IMR-90 (cell line): ENCODE data around the gene ZNF415. TPM values are rescaled to one million over a fixed set of nuclear protein-coding genes. Genes with fewer than 3 reads are reported as not detected.

Experiments
- ATAC-seq: fragments of 200-7000 bp; cut with Tn5 transposase; 2 replicates; pipeline ENCODE4 v1.9.1; 2020; ENCODE audit warnings: low read depth, mild to moderate bottlenecking, moderate library complexity
- BruUV-seq: library from RNA; stranded (reverse); fragments of 400-500 nt; replicated peaks from 2 replicates; lab custom pipeline; 2021; lab: Mats Ljungman, UMichigan
- CTCF ChIA-PET: fragments of 300-600 bp; formaldehyde crosslinking; extraction: SDS; loops from one replicate; lab custom pipeline; 2021; ENCODE audit warnings: antibody characterized with exemption; lab: Yijun Ruan, JAX
- POLR2A ChIA-PET: fragments of 300-600 bp; sonication (Branson Sonifier 250); formaldehyde crosslinking; loops from one replicate; lab custom pipeline; 2022; ENCODE audit warnings: antibody characterized with exemption; ENCODE audit not compliant: unreplicated experiment; lab: Charles Lee
- DNase-seq: peaks from one replicate; pipeline ENCODE4 v3.0.0; 2013
- H2AFZ ChIP-seq: replicated peaks from 2 replicates; pipeline ENCODE3; 2013; ENCODE audit warnings: low read length, mild to moderate bottlenecking; ENCODE audit not compliant: poor library complexity
- H2AK5ac ChIP-seq: 2 replicates; pipeline ENCODE4 v1.6.1; 2013; ENCODE audit warnings: low read depth, low read length, inconsistent platforms
- H2AK9ac ChIP-seq: replicated peaks from 2 replicates; pipeline ENCODE3; 2013; ENCODE audit warnings: mild to moderate bottlenecking, low read depth, low read length, moderate library complexity; ENCODE audit not compliant: poor library complexity
- H2BK120ac ChIP-seq: 2 replicates; pipeline ENCODE4 v1.6.1; 2013; ENCODE audit warnings: low read depth, low read length, inconsistent platforms
- H2BK15ac ChIP-seq: 3 replicates; pipeline ENCODE4 v1.6.1; 2013; ENCODE audit warnings: low read depth, low read length, inconsistent platforms
- H2BK20ac ChIP-seq: 2 replicates; pipeline ENCODE4 v1.6.1; 2013; ENCODE audit warnings: low read depth, mild to moderate bottlenecking, inconsistent platforms, low read length, moderate library complexity
- H2BK5ac ChIP-seq: 2 replicates; pipeline ENCODE4 v1.6.1; 2013; ENCODE audit warnings: mild to moderate bottlenecking, low read depth, low read length, inconsistent platforms; ENCODE audit not compliant: poor library complexity, severe bottlenecking
- H3K14ac ChIP-seq: replicated peaks from 2 replicates; pipeline ENCODE4 v1.6.1; 2013; ENCODE audit warnings: low read depth, low read length, inconsistent platforms
- H3K18ac ChIP-seq: 2 replicates; pipeline ENCODE4 v1.6.1; 2013; ENCODE audit warnings: low read depth, low read length, control low read depth
- H3K23ac ChIP-seq: 2 replicates; pipeline ENCODE4 v1.6.1; 2013; ENCODE audit warnings: low read depth, low read length, inconsistent platforms
- H3K27ac ChIP-seq: 2 replicates; pipeline ENCODE4 v1.5.1; 2013; ENCODE audit warnings: mild to moderate bottlenecking, control low read depth, low read length; ENCODE audit not compliant: insufficient read depth
- H3K27me3 ChIP-seq: 2 replicates; pipeline ENCODE4 v1.6.1; 2013; ENCODE audit warnings: low read length; ENCODE audit not compliant: control insufficient read depth, insufficient read depth
- H3K36me3 ChIP-seq: 2 replicates; pipeline ENCODE4 v1.6.1; 2013; ENCODE audit warnings: low read length, mixed read lengths; ENCODE audit not compliant: control insufficient read depth, insufficient read depth
- H3K4ac ChIP-seq: 2 replicates; pipeline ENCODE4 v1.6.1; 2013; ENCODE audit warnings: low read depth, low read length, inconsistent platforms
- H3K4me1 ChIP-seq: 2 replicates; pipeline ENCODE4 v1.6.1; 2013; ENCODE audit warnings: low read length, mixed read lengths; ENCODE audit not compliant: control insufficient read depth, insufficient read depth
- H3K4me2 ChIP-seq: 2 replicates; pipeline ENCODE4 v1.6.1; 2013; ENCODE audit warnings: low read depth, mild to moderate bottlenecking, control low read depth, low read length, moderate library complexity
- H3K4me3 ChIP-seq: 2 replicates; pipeline ENCODE4 v1.5.1; 2013; ENCODE audit warnings: low read depth, mild to moderate bottlenecking, control low read depth, low read length, moderate library complexity; ENCODE audit not compliant: insufficient read depth
- H3K56ac ChIP-seq: 2 replicates; pipeline ENCODE4 v1.6.1; 2013; ENCODE audit warnings: low read length, inconsistent platforms; ENCODE audit not compliant: insufficient read depth; ENCODE audit errors: extremely low read depth
- H3K79me1 ChIP-seq, 2 experiments: 2 replicates each; pipeline ENCODE4 v1.6.1; 2013; ENCODE audit warnings: low read length in 2 of 2, inconsistent platforms in 1 of 2, low read depth in 1 of 2
- H3K9ac ChIP-seq: 2 replicates; pipeline ENCODE4 v1.6.1; 2013; ENCODE audit warnings: low read depth, low read length, control low read depth
- H3K9me1 ChIP-seq: 2 replicates; pipeline ENCODE4 v1.6.1; 2013; ENCODE audit warnings: low read length, inconsistent platforms; ENCODE audit not compliant: insufficient read depth
- H3K9me3 ChIP-seq: 2 replicates; pipeline ENCODE4 v1.6.1; 2013; ENCODE audit warnings: low read length; ENCODE audit not compliant: control insufficient read depth, insufficient read depth
- H4K20me1 ChIP-seq: 2 replicates; pipeline ENCODE4 v1.6.1; 2013; ENCODE audit warnings: low read length, inconsistent platforms; ENCODE audit not compliant: insufficient read depth
- H4K5ac ChIP-seq: 2 replicates; pipeline ENCODE4 v1.6.1; 2013; ENCODE audit warnings: mild to moderate bottlenecking, low read depth, low read length, control low read depth
- H4K8ac ChIP-seq, 2 experiments: 2 replicates each; pipeline ENCODE4 v1.6.1; 2013; ENCODE audit warnings: low read depth in 2 of 2, low read length in 2 of 2, control low read depth in 1 of 2, inconsistent platforms in 1 of 2
- H4K91ac ChIP-seq: 2 replicates; pipeline ENCODE4 v1.6.1; 2013; ENCODE audit warnings: low read depth, low read length, inconsistent platforms; ENCODE audit not compliant: insufficient read depth
- BHLHE40 ChIP-seq: fragments of 150-350 bp; IDR thresholded peaks from 2 replicates; pipeline ENCODE4 v1.6.1; 2016; ENCODE audit warnings: mild to moderate bottlenecking, low read depth, low read length
- CEBPB ChIP-seq: IDR thresholded peaks from 2 replicates; pipeline ENCODE4 v1.6.1; 2012; ENCODE audit warnings: low read depth, low read length, improper control_type of control experiment
- CHD1 ChIP-seq: IDR thresholded peaks from 2 replicates; pipeline ENCODE4 v1.6.1; 2012; ENCODE audit warnings: low read depth, low read length, improper control_type of control experiment
- MAFK ChIP-seq: IDR thresholded peaks from 2 replicates; pipeline ENCODE4 v1.6.1; 2012; ENCODE audit warnings: low read depth, low read length, improper control_type of control experiment
- MAZ ChIP-seq: IDR thresholded peaks from 2 replicates; pipeline ENCODE4 v1.6.1; 2012; ENCODE audit warnings: low read depth, mild to moderate bottlenecking, low read length, improper control_type of control experiment, moderate library complexity, borderline replicate concordance
- MXI1 ChIP-seq: IDR thresholded peaks from 2 replicates; pipeline ENCODE4 v1.6.1; 2012; ENCODE audit warnings: low read depth, mild to moderate bottlenecking, low read length, moderate library complexity, borderline replicate concordance
- POLR2A ChIP-seq: IDR thresholded peaks from 2 replicates; pipeline ENCODE4 v1.6.1; 2012; ENCODE audit warnings: mild to moderate bottlenecking, low read depth, low read length
- RAD21 ChIP-seq: IDR thresholded peaks from 2 replicates; pipeline ENCODE4 v1.6.1; 2012; ENCODE audit warnings: low read length, improper control_type of control experiment
- RFX5 ChIP-seq: IDR thresholded peaks from 2 replicates; pipeline ENCODE4 v1.8.0; 2012; ENCODE audit warnings: low read depth, mild to moderate bottlenecking, low read length, moderate library complexity
- SMC3 ChIP-seq: fragments of 150-350 bp; IDR thresholded peaks from 2 replicates; pipeline ENCODE4 v1.6.1; 2016; ENCODE audit warnings: low read depth, mild to moderate bottlenecking, antibody characterized with exemption, low read length, moderate library complexity
- WGBS, 2 experiments: methylation state at CpG; one replicate each; pipeline versions ENCODE4 v1.1.5 to v1.1.7; 2013; ENCODE audit warnings: missing lambda C conversion rate in 2 of 2; ENCODE audit not compliant: insufficient read length in 1 of 2; ENCODE audit errors: extremely low coverage in 2 of 2; 5-methylcytosine and 5-hydroxymethylcytosine counted together
- dilution Hi-C: fragments of 300-500 bp; cut with HindIII; formaldehyde crosslinking; loops from one replicate; pipeline ENCODE4 v1.14.3; 2018; ENCODE audit warnings: low sequenced_read_pairs; ENCODE audit not compliant: unreplicated experiment
- in situ Hi-C: fragments of 300-500 bp; cut with MboI; formaldehyde crosslinking; loops from 3 replicates; pipeline ENCODE4 v1.14.3; 2019; ENCODE audit warnings: low sequenced_read_pairs, inconsistent platforms, mixed read lengths
- intact Hi-C: fragments of 100-400 bp; cut with micrococcal nuclease; formaldehyde crosslinking; loops from 2 replicates; pipeline ENCODE4 v1.10.0; 2022
- polyA plus RNA-seq, 3 experiments: library from polyadenylated mRNA; depleted of rRNA; stranded (reverse); fragments of >200 nt; gene quantifications; 2 replicates each; pipeline ENCODE4 v1.2.3, GENCODE V29; 2012; ENCODE audit warnings: low replicate concordance in 1 of 3
- total RNA-seq: library from RNA; depleted of rRNA; stranded (reverse); fragments of >200 nt; gene quantifications from 2 replicates; pipeline ENCODE4 v1.2.3, GENCODE V29; 2012
- TF ChIP-seq, protein P1 (sequence below): fragments of 150-350 bp; IDR thresholded peaks from 2 replicates; pipeline ENCODE4 v1.6.1; 2017; ENCODE audit warnings: mild to moderate bottlenecking, antibody characterized with exemption, low read length, low read depth
- TF ChIP-seq, protein P2 (sequence below): fragments of 150-350 bp; IDR thresholded peaks from 2 replicates; pipeline ENCODE4 v1.6.1; 2016; ENCODE audit warnings: low read depth, mild to moderate bottlenecking, low read length, moderate library complexity, borderline replicate concordance

ZNF415 gene
- total and polyA plus RNA-seq, 2 of the 4 experiments (the other 2 are of a cell fraction): 4.2 to 7.7 TPM

DNA sequence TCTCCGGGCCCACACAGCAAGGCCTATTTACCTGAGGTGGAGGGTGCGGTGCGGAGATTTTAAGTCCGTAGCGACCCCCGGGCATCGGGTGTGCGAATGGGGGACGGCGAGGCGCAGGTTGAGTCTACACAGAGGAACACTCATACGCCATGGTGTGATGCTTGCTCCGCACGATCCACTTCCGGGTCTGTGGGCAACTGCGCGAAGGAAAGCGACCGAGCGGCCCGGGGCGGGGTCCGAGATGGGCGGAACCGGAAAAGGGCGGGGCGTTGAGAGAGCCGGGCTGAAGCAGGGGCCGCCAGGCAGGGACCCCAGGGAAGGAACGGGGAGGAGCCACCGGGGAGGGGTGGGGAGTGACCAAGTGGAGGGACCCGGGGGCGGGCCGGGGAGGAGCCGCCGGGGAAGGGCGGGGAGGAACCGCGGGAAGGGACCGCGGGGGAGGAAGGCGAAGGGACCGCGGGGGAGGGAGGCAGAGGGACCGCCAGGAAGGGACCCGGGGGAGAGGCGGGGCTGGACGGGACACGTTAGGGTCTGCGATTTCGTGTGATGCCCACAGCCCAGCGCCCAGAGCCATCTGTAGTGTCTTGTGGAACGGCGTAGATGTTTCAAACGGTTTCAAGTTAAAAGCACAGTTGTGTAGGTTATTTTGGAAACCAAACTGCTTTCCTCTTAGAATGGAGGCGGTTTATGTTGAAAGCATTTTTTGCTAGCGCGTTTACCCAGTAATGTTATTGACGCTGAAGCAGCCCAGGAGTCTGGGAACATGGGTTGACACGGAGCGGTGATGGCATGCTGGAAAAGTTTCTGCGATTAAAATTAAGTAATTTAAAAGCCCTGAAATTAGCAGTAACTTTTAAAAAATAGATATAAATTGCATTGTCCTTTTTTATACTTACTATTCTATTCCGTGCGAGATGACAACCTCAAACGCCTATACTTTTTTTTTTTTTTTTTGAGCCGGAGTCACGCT is 29.2 kb downstream of the ZNF415 start, which contains the start of gene ZNF160:
Gene ZNF160, minus strand, starts transcription at position 189 of the 970 bp plus-strand sequence. CDS start 17,146 bp downstream, outside the sequence.
- Histone ChIP-seq H4K20me1 (0 out of 2 replicates have a peak, but pooled peaks cover 21% of the 10 kb centered on the region), H4K91ac (peak within 1 kb of the TSS; percentile 94), H4K5ac (peak within 1 kb of the TSS; percentile 84), H3K79me1 (peaks cover 14 to 31% of the 10 kb centered on the region in 2 experiments), H3K4me1 (no peaks in the 10 kb centered on the region), H3K56ac (peak within 1 kb of the TSS; percentile 86), H2BK15ac (peak within 1 kb of the TSS; percentile 86; the same call in 1 of the 3 replicates), H3K9me3 (peaks cover under 1% of the 10 kb centered on the region; the same call in 1 of the 2 replicates), H2BK20ac (peak within 1 kb of the TSS; percentile 81; the same call in 1 of the 2 replicates), H3K9me1 (peaks cover 2% of the 10 kb centered on the region; the same call in 1 of the 2 replicates), H3K14ac (peak within 1 kb of the TSS; percentile 87), H2AK9ac (peak within 1 kb of the TSS; percentile 97), H2AFZ (peak within 1 kb of the TSS; percentile 98), H4K8ac (peak within 1 kb of the TSS; percentile 56 to 92), H2AK5ac (peak within 1 kb of the TSS; percentile 56), H3K27ac (peak within 1 kb of the TSS; percentile 87), H3K36me3 (peaks cover 6% of the 10 kb centered on the region), H3K9ac (peak within 1 kb of the TSS; percentile 79), H3K18ac (peak within 1 kb of the TSS; percentile 82), H3K23ac (peak within 1 kb of the TSS; percentile 92), H3K4me3 (peak within 1 kb of the TSS; percentile 70), H3K4ac (peak within 1 kb of the TSS; percentile 93), H2BK120ac (peak within 1 kb of the TSS; percentile 84), H3K27me3 (no peaks in the 10 kb centered on the region), H2BK5ac (peak within 1 kb of the TSS; percentile 89), H3K4me2 (peak within 1 kb of the TSS; percentile 95)
- in situ Hi-C loops: no loop called here
- peak; percentile 97 for ATAC-seq
- no TSS peak for BruUV-seq
- intact Hi-C loops: loop anchor here (2.0 kb wide), 3 partner anchors 27 to 207 kb away; partner anchors contain the start of genes ZNF320 and ZNF347
- DNase-seq: peak; percentile 94
- CTCF ChIA-PET: no interaction called here
- dilution Hi-C loops: no loop called here
- 1% methylated on average over 18 of the region's 67 CpGs; no CpG with 5 or more reads in 1 of the 2 experiments for WGBS, 2 experiments
- POLR2A ChIA-PET: no interaction called here
- TF ChIP-seq MAZ (peak; percentile 90; the same call in 1 of the 2 replicates), RFX5 (no peak), RAD21 (no peak), CEBPB (no peak), BHLHE40 (no peak), MXI1 (no peak; the same call in 1 of the 2 replicates), POLR2A (peak; percentile 93), SMC3 (no peak), MAFK (no peak), CHD1 (no peak)
- TF ChIP-seq, protein P1, sequence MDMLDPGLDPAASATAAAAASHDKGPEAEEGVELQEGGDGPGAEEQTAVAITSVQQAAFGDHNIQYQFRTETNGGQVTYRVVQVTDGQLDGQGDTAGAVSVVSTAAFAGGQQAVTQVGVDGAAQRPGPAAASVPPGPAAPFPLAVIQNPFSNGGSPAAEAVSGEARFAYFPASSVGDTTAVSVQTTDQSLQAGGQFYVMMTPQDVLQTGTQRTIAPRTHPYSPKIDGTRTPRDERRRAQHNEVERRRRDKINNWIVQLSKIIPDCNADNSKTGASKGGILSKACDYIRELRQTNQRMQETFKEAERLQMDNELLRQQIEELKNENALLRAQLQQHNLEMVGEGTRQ: 0 out of 2 replicates have a peak, but pooled peaks have one; percentile 3
- TF ChIP-seq, protein P2, sequence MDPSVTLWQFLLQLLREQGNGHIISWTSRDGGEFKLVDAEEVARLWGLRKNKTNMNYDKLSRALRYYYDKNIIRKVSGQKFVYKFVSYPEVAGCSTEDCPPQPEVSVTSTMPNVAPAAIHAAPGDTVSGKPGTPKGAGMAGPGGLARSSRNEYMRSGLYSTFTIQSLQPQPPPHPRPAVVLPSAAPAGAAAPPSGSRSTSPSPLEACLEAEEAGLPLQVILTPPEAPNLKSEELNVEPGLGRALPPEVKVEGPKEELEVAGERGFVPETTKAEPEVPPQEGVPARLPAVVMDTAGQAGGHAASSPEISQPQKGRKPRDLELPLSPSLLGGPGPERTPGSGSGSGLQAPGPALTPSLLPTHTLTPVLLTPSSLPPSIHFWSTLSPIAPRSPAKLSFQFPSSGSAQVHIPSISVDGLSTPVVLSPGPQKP: no peak
